ENCODE data around the gene FAM90A1. TPM values are rescaled to one million over a fixed set of nuclear protein-coding genes. Genes with fewer than 3 reads are reported as not detected.
"Not testable (repeated sequence)": the region's sequence is repeated elsewhere in the genome, so short reads cannot be mapped to it uniquely, and the experiment has no call there.

Gene FAM90A1, protein sequence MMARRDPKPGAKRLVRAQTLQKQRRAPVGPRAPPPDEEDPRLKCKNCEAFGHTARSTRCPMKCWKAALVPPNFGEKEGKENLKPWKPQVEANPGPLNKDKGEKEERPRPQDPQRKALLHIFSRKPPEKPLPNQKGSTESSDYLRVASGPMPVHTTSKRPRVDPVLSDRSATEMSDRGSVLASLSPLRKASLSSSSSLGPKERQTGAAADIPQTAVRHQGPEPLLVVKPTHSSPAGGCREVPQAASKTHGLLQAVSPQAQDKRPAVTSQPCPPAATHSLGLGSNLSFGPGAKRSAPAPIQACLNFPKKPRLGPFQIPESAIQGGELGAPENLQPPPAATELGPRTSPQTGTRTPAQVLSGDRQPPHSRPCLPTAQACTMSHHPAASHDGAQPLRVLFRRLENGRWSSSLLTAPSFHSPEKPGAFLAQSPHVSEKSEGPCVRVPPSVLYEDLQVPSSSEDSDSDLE
- not detected for total RNA-seq

DNA sequence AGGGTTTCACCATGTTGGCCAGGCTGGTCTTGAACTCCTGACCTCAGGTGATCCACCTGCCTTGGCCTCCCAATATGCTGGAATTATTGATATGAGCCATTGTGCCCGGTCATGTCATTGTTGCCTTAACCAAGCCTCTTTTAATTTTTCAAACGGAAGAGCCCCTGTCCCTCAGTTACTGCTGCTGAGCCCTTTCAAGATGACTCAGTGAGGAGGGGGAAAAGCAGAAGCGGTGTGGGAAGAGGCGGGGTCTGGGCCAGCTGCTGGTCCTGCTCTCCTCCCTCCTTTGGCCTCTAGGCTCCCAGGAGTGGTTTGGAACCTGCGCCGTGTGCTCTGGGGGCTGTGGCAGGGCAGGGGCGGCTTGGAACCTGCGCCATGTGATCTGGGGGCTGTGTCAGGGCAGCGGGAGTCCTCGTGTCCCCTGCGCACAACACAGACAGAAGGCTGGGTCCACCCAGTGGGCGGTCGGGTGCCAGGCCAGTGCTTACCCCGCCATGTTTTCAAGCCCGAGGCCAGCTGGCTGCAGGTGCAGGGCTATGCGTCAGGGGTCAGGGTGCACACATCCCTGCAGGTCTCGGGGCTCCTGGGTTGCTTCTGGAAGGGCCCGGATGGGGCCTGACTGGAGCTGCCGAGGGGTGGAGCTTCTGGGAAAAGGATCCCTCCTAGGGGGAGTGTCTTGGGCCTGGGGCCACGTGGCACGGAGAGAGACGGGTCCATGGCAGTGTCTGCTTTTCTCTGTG is at the start of gene FAM90A1:
TSS of gene FAM90A1 (minus strand) at position 627 of the 740 bp plus-strand sequence. CDS start 2,786 bp downstream, outside the sequence.
- DNase-seq (ENCODE audit: low spot score); ATAC-seq: not testable (repeated sequence)

DNA sequence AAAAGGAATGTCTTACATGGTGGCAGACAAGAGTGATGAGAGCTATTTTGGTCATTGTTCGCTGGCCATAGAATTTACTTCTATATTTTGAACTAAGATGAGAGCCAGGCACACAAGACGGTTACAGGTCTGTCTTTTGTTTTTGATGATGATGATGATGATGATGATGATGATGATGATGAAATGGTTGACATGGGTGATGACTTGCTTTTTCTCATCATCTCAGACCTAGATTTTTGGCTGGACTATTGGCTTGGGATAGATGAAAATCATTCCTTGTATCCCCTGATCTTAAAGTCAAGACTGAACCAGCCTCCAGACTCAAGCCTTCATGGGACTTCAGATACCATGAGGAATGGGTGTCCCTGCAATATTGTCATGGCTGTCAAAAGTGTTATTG is 49.0 kb upstream of the FAM90A1 start:
- intact Hi-C loops (cut with DNase I); DNase-seq (ENCODE audit: low spot score); ATAC-seq: not testable (repeated sequence)

More for the DNA sequence above, at the start of gene FAM90A1:
- intact Hi-C loops (cut with DNase I): not testable (repeated sequence)

DNA sequence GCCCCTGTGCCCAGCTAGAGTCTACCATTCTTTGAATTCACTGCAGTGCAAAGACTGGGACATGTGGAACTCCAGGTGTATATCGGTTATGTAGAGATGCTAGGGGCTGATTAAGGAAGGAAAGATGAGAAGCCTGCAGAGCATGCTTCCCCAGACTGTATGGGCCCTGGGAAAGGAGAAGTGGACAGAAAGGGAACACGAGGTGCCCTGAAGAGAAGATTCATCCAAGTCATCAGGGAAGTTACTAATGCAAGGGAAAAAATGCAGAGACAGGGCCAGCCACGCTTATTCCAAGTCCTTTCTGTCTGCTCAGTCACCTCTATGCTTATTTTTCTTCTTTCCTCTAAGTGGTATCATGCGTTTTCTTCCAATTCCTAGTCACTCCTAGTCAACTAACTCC is 39.3 kb upstream of the FAM90A1 start:
- ATAC-seq; intact Hi-C loops (cut with DNase I); DNase-seq (ENCODE audit: low spot score): not testable (repeated sequence)

DNA sequence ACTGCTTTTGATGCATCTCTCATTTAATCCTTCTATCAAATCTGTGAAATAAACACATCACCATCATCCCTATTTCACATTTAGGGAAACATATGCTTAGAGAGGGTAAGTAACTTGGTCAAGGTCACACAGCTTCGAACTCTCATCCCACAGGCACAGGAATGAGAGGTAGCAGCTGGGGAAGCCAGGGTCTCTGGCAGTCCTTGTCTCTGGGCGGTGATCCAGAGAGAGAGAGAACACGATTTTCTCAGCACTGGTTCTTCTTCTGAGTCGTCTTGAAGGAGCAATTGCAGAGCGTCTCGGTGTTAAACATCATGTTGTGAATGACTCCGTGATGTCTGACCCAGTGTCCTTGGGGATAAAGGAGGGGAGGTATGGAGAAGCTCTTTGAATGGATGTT is 36.8 kb upstream of the FAM90A1 start:
- DNase-seq (ENCODE audit: low spot score); ATAC-seq; intact Hi-C loops (cut with DNase I): not testable (repeated sequence)

DNA sequence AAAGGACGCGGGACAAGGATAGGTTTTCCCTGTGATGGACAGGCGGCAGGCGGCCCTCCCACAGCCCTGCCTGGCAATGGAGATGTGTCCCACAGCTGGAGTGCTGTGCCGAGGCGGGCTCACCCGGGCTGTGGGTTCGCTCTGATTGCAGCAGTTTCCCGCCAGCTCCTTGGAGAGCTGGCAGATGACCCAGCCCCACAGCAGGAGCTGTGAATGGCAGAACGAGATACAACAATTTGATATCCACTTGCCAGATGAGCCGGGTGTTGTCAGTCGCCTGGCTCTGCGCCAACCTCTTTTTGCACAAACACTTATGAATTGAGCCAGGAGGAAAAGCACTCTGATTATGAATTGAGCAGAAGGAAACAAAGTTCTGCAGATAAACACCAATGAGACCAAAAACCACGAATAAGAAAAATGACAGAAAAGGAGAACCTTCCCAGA is 33.7 kb upstream of the FAM90A1 start:
- intact Hi-C loops (cut with DNase I); ATAC-seq: not testable (repeated sequence)
- peak; percentile 71 for DNase-seq (ENCODE audit: low spot score)

DNA sequence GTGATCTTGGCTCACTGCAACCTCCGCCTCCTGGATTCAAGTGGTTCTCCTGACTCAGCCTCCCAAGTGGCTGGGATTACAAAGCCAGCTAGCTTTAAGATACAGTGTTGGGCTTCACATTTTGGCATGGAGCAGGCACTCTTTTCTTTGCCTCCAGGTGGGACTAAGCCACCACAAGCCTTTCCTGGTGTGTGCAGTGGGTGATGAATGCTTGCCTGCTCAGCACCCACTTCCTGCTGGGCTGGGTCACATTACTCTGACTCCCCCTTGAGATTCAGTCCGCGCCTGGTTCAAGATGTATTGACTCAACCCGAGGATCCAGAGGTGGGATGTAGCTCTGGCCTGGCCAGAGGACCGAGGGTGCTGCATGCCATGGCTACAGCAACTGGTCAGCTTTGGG is 28.9 kb upstream of the FAM90A1 start:
- intact Hi-C loops (cut with DNase I); DNase-seq (ENCODE audit: low spot score); ATAC-seq: not testable (repeated sequence)

DNA sequence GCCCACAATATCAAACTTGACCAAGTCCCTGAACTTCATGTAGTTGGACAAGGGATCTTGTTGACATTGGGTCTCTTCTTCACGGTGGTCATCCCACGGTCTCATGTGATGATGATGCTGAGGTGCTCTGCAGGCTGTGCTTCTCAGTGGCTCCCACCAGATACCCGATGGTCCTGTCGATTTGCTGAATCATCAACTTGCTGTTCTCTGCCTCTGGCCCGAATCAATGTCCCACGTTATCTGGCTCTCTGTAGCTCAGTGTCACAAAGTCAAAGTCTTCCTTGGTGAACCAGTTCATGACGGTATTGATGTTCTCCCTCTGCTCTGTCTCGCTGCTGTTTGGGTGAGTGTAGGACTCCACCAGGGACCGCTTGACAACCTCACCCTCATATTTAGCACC is 27.3 kb upstream of the FAM90A1 start:
- ATAC-seq; DNase-seq (ENCODE audit: low spot score); intact Hi-C loops (cut with DNase I): not testable (repeated sequence)

DNA sequence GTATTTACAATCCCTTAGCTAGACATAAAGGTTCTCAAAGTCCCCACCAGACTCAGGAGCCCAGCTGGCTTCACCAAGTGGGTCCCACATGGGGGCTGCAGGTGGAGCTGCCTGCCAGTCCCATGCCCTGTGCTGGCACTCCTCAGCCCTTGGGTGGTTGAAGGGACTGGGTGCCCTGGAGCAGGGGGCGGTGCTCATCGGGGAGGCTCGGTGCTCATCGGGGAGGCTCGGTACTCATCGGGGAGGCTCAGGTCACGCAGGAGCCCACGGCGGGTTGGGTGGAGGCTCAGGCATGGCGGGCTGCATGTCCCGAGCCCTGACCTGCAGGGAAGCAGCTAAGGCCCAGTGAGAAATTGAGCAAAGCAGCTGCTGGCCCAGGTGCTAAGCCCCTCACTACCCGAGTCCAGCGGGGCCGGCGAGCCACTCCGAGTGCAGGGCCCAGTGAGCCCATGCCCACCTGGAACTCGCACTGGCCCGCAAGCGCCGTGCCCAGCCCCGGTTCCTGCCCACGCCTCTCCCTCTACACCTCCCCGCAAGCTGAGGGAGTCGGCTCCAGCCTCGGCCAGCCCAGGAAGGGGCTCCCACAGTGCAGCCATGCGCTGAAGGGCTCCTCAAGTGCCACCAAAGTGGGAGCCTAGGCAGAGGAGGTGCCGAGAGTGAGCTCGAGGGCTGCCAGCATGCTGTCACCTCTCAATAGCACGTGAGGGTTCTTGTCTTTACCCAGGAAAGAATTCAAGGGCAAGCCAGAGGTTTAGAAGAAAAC is 24.8 kb upstream of the FAM90A1 start:
- ATAC-seq; intact Hi-C loops (cut with DNase I); DNase-seq (ENCODE audit: low spot score): not testable (repeated sequence)

DNA sequence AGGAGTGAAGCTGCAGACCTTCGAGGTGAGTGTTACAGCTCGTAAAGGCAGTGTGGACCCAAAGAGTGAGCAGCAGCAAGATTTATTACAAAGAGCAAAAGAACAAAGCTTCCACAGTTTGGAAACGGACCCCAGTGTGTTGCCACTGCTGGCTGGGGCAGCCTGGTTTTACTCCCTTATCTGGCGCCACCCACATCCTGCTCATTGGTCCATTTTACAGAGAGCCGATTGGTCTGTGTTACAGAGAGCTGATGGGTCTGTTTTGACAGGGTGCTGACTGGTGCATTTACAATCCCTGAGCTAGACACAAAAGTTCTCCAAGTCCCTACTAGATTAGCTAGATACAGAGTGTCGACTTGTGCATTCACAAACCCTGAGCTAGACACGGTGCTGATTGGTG is 24.2 kb upstream of the FAM90A1 start:
- intact Hi-C loops (cut with DNase I); ATAC-seq; DNase-seq (ENCODE audit: low spot score): not testable (repeated sequence)

DNA sequence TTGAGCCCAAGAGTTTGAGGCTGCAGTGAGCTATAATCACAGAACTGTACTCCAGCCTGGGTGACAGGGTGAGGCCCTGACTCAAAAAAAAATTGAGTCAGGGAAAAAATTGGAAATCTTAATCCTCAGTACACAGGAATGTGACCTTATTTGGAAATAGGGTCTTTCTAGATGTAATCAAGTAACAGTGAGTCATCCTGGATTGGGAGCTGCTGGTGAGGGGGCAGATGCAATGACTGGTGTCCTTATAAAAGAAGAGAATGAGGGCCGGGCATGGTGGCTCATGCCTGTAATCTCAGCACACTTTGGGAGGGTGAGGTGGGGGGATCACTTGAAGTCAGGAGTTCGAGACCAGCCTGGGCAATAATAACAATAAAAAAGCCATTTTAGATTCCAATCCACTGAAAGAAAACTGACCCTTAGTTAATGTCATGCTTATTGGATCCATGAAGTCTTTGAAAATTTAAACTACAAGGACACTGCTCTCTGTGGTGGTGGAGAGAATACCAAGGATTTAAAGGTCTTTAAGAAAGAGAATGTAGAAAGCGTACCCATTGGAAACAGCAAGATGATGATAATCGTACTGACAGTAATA is 19.6 kb upstream of the FAM90A1 start:
- intact Hi-C loops (cut with DNase I); ATAC-seq: not testable (repeated sequence)

DNA sequence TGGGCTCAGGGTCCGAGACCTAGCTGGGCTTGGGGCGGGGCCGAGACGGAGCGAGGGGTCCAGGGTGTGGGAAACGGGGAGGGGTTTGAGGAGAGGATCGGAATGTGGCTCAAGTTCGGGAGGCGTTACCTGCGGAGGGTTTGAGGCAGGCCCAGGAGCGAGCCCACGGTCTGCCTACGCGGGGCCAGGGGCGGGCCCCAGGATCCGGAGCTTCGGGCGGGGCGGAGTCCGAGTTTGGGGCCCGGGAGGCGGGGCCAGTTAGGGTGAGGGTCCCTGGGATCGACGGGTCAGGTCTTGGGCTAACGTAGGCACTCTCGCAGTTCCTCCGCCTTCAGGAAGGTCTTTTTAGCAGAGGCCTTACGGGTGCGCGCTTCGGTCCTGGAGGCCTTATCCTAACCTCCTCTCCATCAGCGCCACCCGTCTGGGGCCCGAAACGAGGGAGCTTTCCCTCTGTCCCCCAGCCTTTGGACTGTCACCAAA is 16.3 kb upstream of the FAM90A1 start:
- ATAC-seq; intact Hi-C loops (cut with DNase I): not testable (repeated sequence)
- DNase-seq (ENCODE audit: low spot score): peak; percentile 88

More for the DNA sequence above, 19.6 kb upstream of the FAM90A1 start:
- not testable (repeated sequence) for DNase-seq (ENCODE audit: low spot score)

DNA sequence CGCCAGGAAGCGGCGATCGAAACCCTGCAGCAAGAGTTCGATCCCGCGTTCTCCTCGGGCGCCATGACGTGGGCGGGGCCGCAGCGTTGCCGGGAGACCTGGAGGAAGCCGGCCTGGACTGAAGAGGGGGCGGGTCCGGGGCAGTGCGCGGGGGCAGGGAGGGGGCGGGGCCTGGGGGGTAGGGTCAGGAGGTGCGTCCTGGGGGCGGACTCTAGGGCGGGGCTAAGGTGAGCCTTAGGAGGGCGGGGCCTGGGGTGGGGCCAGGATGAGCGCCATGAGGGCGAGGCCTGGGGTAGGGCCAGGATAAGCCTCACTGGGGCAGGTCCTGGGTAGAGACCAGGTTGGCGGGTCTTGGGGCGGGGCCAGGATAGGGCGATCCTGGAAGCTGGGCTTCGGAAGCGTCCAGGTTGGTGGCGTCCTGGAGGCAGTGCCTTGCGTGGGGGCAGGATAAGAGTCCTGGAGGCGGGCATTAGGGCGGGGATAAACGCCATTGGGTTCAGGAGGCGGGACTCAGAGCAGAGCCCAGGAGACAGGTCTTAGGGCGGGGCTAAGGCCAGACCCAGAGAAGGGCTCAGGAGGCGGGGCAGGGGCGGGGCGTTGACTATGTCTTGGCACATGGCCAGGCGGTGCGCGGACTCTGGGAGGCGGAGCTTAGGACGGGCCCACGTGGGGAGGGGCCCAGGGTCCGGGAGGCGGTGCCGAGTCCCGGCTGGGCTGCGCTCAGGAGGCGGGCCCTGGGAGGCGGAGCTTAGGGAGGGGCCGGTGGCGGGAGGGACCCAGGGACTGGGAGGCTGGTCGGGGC is 15.7 kb upstream of the FAM90A1 start:
- ATAC-seq (peak; percentile 100), DNase-seq (ENCODE audit: low spot score) (peak; percentile 100)
- intact Hi-C loops (cut with DNase I): not testable (repeated sequence)

DNA sequence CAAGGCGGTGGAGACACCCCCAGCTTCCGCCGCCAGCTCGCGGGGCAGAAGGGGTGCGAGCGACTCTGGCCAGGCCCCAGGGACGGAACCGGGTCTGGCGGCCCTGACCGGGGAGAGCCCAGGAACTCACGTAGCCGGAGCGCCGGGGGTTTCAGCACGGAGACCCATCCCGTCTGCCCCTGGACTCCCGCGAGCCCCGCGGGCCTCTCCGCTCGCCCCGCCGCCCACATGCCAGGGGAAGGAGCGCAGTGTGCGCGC is 15.1 kb upstream of the FAM90A1 start:
- ATAC-seq; intact Hi-C loops (cut with DNase I); DNase-seq (ENCODE audit: low spot score): not testable (repeated sequence)

DNA sequence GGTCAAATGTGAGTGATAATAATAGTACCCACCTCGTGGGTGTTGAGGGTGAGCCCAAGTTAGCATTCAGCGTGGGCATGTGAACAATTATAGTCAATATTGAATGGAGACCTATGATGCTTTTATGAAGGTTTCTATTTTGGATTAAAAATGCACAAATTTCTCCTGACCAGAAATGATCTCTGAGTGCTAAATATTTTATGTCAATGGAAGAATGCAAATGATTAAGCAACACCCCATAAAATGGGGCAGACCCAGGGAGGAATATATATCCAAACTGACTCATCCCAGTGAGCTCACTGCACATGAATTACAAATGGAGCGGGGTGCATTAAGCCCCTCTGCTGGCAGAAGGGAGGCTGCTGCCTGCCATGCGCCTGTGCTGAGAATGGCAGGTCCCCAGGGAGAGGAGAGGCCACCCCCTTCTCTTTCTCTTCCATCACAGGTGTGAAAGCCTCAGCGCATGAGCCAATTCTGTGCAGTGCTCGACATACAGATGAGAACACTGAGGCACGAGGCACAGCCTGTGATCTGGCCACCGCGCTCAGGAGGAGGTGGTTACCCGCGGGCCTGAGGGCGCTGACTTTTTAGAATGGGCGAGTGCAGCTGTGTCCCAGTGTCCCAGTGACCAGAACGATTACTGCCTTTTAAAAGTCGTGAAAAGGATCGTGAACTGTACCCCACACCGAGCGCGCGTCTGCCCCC is 14.7 kb upstream of the FAM90A1 start:
- ATAC-seq; DNase-seq (ENCODE audit: low spot score); intact Hi-C loops (cut with DNase I): not testable (repeated sequence)

DNA sequence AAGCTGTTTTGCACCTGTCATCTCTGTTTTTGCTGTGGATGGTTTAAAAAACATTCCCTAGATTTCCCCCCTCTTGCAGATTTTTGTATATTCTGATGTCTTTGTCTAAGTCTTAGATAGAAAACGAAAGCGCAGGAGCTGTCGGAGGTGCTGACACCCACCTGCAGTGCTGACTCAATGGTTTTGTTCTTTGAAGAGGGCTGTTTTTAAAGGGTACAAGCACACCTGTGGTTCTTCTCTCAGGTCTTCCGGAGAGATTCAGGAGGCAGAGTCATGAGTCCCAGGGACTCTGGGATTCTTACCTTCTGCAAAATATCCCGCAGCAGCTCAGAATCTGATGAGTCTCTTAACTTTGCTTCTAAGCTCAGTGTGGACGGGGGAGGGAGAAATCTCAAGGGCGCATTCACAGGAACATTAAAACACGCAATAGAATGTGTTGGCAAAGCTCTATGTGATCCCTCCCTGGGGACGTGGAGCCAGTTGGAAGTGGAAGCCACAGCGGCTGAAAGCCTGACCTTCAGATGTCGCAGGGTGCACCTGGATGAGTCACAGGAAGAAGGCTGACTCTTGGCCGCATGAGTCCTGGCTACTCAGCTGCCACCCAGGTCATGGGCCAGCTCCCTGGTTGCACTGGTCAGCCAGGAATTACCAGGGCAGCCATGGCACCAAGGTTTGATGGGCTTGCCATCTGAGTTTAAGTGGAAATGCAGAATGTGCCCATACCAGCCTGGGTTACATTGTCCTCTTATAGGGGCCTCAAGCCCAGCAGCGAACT is 13.1 kb upstream of the FAM90A1 start:
- intact Hi-C loops (cut with DNase I); ATAC-seq; DNase-seq (ENCODE audit: low spot score): not testable (repeated sequence)

DNA sequence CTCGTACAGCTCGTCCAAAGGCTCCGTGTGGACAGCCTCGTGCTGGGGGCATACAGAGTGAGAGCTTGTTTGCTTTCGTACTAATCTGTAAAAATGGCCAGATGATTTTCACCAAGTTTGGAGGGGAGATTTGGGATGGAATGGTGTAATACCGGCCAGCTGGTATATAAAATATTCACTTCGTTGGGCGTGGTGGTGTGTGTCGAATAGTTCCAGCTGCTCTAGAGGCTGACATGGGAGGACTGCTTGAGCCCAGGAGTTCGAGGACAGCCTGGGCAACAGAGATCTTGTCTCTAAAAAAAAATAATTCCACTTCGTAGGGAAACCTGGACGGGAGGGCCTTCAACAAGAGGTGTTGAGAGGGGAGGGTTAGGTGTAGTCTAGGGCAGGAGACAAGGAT is 9.6 kb upstream of the FAM90A1 start:
- intact Hi-C loops (cut with DNase I); ATAC-seq; DNase-seq (ENCODE audit: low spot score): not testable (repeated sequence)

All from sciatic nerve (tissue), 2 donors.